GM19239 (cell line): Measurements from ENCODE around the gene GLYAT.
"Not testable (repeated sequence)": the region's sequence is repeated elsewhere in the genome, so short reads cannot be mapped to it uniquely, and the experiment has no call there.

Source experiments
- DNase-seq: peaks from one replicate; pipeline ENCODE4 v3.0.0; 2011; ENCODE audit warnings: low spot score; ENCODE audit not compliant: insufficient read length
- FAIRE-seq: peaks from 2 replicates; lab custom pipeline; 2011; peaks lifted over from hg19 to GRCh38; lab: Jason Lieb, UNC

Gene GLYAT

GRCh38 chr11:58685973-58686722, 45.6 kb downstream of the GLYAT start:
- DNase-seq = no peak
- no peak for FAIRE-seq

DNA sequence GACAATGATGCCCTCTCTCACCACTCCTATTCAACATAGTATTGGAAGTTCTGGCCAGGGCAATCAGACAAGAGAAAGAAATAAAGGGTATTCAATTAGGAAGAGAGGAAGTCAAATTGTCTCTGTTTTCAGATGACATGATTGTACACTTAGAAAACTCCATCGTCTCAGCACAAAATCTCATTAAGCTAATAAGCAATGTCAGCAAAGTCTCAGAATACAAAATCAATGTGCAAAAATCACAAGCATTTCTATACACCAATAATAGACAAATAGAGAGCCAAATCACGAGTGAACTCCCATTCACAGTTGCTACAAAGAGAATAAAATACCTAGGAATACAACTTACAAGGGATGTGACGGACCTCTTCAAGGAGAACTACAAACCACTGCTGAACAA, 49.1 kb downstream of the GLYAT start:
- not testable (repeated sequence) for FAIRE-seq, DNase-seq

DNA sequence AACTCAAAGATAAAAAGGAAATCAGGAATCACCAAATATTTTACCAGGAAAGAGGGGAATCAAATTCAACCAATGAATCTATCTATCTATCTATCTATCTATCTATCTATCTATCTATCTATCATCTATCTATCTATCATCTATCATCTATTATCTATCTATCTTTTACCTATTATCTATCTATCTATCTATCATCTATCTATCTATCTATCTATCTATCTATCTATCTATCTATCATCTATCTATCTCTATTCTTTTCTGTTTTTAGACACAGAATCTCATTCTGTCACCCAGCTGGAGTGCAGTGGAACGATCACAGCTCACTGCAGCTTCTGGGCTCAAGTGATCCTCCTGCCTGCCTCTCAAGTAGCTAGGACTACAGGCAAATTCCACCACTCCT, 54.2 kb downstream of the GLYAT start:
- FAIRE-seq, DNase-seq: not testable (repeated sequence)

GRCh38 chr11:58676563-58677135, 55.1 kb downstream of the GLYAT start:
- no peak for FAIRE-seq

GRCh38 chr11:58675334-58676155, 56.2 kb downstream of the GLYAT start:
- DNase-seq (peak; percentile 70), FAIRE-seq (peak; percentile 97)

More at GRCh38 chr11:58676563-58677135, 55.1 kb downstream of the GLYAT start:
- no peak for DNase-seq

- FAIRE-seq (no peak), DNase-seq (no peak)
These were observed 57.1 kb downstream of the GLYAT start for GRCh38 chr11:58674609-58675008.

DNA sequence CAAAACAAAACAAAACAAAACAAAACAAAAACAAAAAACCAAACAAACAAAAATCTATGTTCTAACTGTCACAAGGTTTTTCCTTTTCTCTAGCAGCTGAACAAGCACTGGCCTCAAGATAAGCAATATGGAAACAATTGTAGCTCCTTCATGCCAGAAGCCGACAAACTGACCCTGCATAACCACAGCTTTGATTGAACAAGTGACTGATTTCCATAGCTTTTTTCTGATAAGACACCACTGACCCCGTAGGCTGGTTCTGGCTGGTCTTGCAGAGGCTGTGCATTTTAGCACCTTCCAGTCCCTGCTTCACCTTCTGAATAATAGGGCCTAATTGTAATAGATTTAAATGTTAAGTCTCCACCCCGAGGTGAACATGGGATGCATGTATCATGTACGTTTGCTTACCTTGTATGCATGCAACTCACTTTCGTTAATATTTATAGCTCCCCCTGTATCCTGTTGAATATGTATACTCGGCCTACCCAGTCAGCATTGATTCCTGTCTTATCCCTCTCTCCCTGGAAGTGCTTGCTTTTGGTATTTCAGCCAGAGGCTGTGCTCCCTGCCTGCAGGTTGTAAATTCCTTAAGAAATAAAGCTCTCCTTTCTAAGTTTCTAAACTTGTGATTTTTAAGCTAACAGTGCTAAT, 59.6 kb downstream of the GLYAT start:
- FAIRE-seq (no peak), DNase-seq (no peak)

DNA sequence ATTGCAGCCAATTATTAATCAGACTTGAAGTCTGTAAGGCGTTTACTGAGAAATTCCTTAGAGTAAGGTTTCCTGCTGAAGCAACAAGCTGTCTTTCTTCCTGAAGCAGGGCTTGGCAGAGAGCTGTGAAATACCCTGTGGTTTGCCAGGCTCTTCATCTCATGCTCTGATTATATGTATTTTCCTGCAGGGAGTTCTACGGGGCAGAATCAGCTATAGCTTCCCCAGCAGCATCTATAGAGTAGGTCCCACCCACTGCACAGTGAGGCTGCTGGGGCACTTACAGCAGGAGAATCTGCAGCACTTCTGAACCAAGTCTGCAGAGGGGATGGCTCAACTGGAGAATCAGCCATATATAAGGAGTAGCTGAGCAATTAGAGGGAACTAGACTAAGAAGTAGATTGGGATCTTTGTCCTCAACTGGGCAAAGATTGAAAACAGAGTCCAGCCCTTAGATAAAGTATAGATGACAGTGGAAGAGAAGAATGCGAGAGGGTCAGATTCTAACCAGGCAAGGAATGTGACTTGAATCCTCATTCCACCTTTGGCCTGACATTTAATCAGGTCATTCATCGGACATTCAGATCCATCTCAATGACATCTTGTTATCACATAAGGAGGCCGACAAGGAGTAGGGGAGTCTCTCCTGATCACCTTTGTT, 71.7 kb downstream of the GLYAT start:
- no peak for FAIRE-seq

GRCh38 chr11:58659404-58659803, 72.3 kb downstream of the GLYAT start:
- no peak for DNase-seq
- FAIRE-seq = no peak

More for the DNA sequence above, 71.7 kb downstream of the GLYAT start:
- DNase-seq = no peak
